Activated naive CD8-positive, alpha-beta T cell treated with anti-CD3 and anti-CD28 coated beads, Interleukin-2, amount 50 U/mL, for 24 hours (primary cell): ENCODE data around the gene PAFAH2.
A peak's percentile ranks its signal among the peaks of the same experiment; 100 is the strongest.

Source experiments
- ATAC-seq: fragments of 150-1000 bp; cut with Tn5 transposase; one replicate; pipeline ENCODE4 v1.10.0; 2021
- DNase-seq: peaks from one replicate; pipeline ENCODE4 v3.0.0; 2021
- H3K27ac Mint-ChIP-seq: one replicate; pipeline ENCODE4 v1.8.0; 2021; ENCODE audit warnings: mild to moderate bottlenecking, mixed read lengths
- H3K27me3 Mint-ChIP-seq: one replicate; pipeline ENCODE4 v1.8.0; 2021; ENCODE audit warnings: mixed read lengths
- H3K36me3 Mint-ChIP-seq: one replicate; pipeline ENCODE4 v1.8.0; 2021; ENCODE audit warnings: low read depth, mixed read lengths
- H3K4me1 Mint-ChIP-seq: one replicate; pipeline ENCODE4 v1.8.0; 2021; ENCODE audit warnings: mixed read lengths
- H3K4me3 Mint-ChIP-seq: one replicate; pipeline ENCODE4 v1.8.0; 2021; ENCODE audit warnings: mild to moderate bottlenecking, moderate library complexity, mixed read lengths
- H3K9me3 Mint-ChIP-seq: one replicate; pipeline ENCODE4 v1.8.0; 2021; ENCODE audit warnings: mixed read lengths

The PAFAH2 gene

GRCh38 chr1:25997828-25998761, at the start of gene PAFAH2:
Gene PAFAH2, minus strand, starts transcription at chr1:25998063. Its CDS starts 7,247 bp downstream, at chr1:25990816.
- peaks cover 28% of the 10 kb centered on the region for H3K4me1 Mint-ChIP-seq
- H3K27me3 Mint-ChIP-seq = no peaks in the 10 kb centered on the region
- peak within 1 kb of the TSS; percentile 96 for H3K27ac Mint-ChIP-seq
- H3K4me3 Mint-ChIP-seq = peak within 1 kb of the TSS; percentile 92
- DNase-seq = peak; percentile 96
- peak; percentile 98 for ATAC-seq
- H3K9me3 Mint-ChIP-seq = no peaks in the 10 kb centered on the region
- no peaks in the 10 kb centered on the region for H3K36me3 Mint-ChIP-seq

DNA sequence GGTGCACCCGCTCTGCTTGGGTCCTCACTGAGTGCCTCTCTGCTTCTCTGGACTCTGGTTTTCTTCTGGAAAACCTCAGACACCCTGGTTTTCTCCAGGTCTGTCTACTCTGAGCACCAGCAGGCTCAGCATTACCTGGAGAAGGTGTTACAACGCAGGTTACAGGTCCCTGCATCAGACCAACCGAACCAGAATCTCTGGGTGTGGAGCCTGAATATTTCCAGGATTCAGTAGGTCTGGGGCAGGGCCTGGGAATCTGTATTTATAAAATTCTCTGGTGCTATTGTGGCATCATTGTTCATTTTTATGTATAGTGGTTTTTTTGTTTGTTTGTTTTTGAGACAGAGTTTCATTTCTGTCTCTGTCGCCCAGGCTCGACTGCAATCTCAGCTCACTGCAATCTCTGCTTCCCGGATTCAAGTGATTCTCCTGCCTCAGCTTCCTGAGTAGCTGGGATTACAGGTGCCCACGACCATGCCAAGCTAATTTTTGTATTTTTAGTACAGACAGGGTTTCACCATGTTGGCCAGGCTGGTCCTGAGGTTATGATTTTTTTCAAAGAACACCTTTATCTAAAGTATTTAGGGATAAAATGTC, 49.5 kb upstream of the PAFAH2 start:
- Mint-ChIP-seq H3K36me3 (no peaks in the 10 kb centered on the region), H3K27ac (no peak overlapping the region), H3K27me3 (peaks cover 75% of the 10 kb centered on the region), H3K4me1 (peaks cover 2% of the 10 kb centered on the region), H3K4me3 (no peak overlapping the region), H3K9me3 (no peaks in the 10 kb centered on the region)
- ATAC-seq (no peak), DNase-seq (no peak)

- DNase-seq (no peak), ATAC-seq (no peak)
- Mint-ChIP-seq H3K27me3 (peaks cover 72% of the 10 kb centered on the region), H3K4me3 (no peak overlapping the region), H3K36me3 (no peaks in the 10 kb centered on the region), H3K9me3 (no peaks in the 10 kb centered on the region), H3K27ac (no peak overlapping the region), H3K4me1 (peaks cover 2% of the 10 kb centered on the region)
These were observed 48.6 kb upstream of the PAFAH2 start for GRCh38 chr1:26046246-26047095.

- Mint-ChIP-seq H3K27ac (no peak within 1 kb of the TSS), H3K27me3 (peaks cover 70% of the 10 kb centered on the region), H3K4me1 (peaks cover 2% of the 10 kb centered on the region), H3K36me3 (no peaks in the 10 kb centered on the region), H3K4me3 (no peak within 1 kb of the TSS), H3K9me3 (no peaks in the 10 kb centered on the region)
- ATAC-seq (no peak), DNase-seq (no peak)
These were observed 47.9 kb upstream of the PAFAH2 start, which contains the start of gene SLC30A2 for GRCh38 chr1:26045722-26046245. Gene SLC30A2, minus strand, starts transcription at chr1:26046118. Its CDS starts 222 bp downstream, at chr1:26045896.

DNA sequence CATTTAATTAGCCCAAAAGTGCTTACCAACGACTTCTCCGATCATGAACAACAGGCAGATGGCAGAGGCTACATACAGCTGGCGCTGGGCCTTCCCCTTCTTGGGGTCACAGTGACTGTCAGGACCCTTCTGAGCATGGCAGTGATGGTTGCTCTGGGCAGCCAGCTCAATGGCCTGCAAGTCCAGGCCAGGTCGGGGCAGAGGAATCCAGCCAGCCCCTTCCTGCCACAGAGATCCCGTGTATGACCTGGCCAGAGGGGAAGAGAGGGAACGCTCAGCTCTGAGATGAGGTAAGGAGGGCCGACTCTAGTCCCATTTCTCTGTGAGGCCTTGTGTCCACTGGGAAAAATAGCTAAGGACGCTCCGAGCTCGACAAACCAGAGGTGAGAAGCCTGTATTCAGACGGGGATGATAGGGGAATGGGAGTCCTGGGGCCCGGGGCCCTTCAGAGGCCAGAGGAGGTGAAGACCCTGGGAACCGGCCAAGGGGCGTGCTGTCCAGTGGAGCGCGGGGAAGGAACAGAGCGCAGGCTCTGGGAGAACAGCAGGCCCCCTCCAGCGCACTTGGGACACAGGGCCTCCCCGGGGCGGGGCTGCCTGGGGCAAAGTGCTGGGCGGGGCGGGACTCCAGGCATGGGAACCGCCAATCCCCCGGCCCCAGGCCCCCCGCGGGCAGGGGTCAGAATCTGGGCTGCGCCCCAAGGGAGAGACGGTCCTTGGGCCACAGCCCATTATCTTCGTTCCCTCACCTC, 47.3 kb upstream of the PAFAH2 start:
- ATAC-seq = no peak
- H3K9me3 Mint-ChIP-seq = no peaks in the 10 kb centered on the region
- no peak for DNase-seq
- H3K4me3 Mint-ChIP-seq = no peak overlapping the region
- no peaks in the 10 kb centered on the region for H3K36me3 Mint-ChIP-seq
- peaks cover 66% of the 10 kb centered on the region for H3K27me3 Mint-ChIP-seq
- no peak overlapping the region for H3K27ac Mint-ChIP-seq
- H3K4me1 Mint-ChIP-seq = peaks cover 2% of the 10 kb centered on the region

- no peaks in the 10 kb centered on the region for H3K36me3 Mint-ChIP-seq
- no peaks in the 10 kb centered on the region for H3K9me3 Mint-ChIP-seq
- ATAC-seq = no peak
- peaks cover 2% of the 10 kb centered on the region for H3K4me1 Mint-ChIP-seq
- no peak overlapping the region for H3K4me3 Mint-ChIP-seq
- H3K27ac Mint-ChIP-seq = no peak overlapping the region
- DNase-seq = no peak
- peaks cover 62% of the 10 kb centered on the region for H3K27me3 Mint-ChIP-seq
These were observed 46.6 kb upstream of the PAFAH2 start for GRCh38 chr1:26044414-26044813.

- Mint-ChIP-seq H3K9me3 (no peaks in the 10 kb centered on the region), H3K27ac (no peak overlapping the region), H3K4me1 (peaks cover 2% of the 10 kb centered on the region), H3K27me3 (peaks cover 57% of the 10 kb centered on the region), H3K36me3 (no peaks in the 10 kb centered on the region), H3K4me3 (no peak overlapping the region)
- no peak for DNase-seq
- ATAC-seq = no peak
These were observed 45.9 kb upstream of the PAFAH2 start for GRCh38 chr1:26043765-26044164.

GRCh38 chr1:26041978-26042377, 44.1 kb upstream of the PAFAH2 start:
- DNase-seq = no peak
- H3K4me1 Mint-ChIP-seq = peaks cover 2% of the 10 kb centered on the region

DNA sequence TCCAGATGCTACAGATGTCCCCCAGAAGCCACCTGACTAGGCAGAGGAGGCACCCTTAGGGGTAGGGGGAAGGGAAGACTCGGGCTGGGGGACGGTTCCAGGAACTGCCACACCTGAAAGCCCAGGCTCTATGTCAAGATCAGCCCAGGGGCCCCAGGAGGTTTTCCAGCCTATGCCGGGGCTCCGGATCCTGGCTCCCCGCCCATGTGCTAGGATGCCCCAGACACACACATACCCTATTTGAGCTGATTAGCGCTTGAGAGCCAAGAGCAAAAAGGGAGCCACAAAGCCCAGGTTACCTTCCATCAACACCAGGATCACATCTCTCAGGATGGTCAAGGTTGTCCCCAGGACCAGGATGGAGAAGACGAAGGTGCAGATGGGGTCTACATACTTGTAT, 43.5 kb upstream of the PAFAH2 start:
- Mint-ChIP-seq H3K27me3 (peaks cover 35% of the 10 kb centered on the region), H3K4me3 (no peak overlapping the region), H3K36me3 (no peaks in the 10 kb centered on the region), H3K4me1 (peaks cover 5% of the 10 kb centered on the region), H3K9me3 (no peaks in the 10 kb centered on the region), H3K27ac (no peak overlapping the region)
- ATAC-seq = no peak
- DNase-seq = no peak

More at GRCh38 chr1:26041978-26042377, 44.1 kb upstream of the PAFAH2 start:
- Mint-ChIP-seq H3K36me3 (no peaks in the 10 kb centered on the region), H3K27ac (no peak overlapping the region), H3K4me3 (no peak overlapping the region), H3K27me3 (peaks cover 39% of the 10 kb centered on the region), H3K9me3 (no peaks in the 10 kb centered on the region)
- no peak for ATAC-seq

DNA sequence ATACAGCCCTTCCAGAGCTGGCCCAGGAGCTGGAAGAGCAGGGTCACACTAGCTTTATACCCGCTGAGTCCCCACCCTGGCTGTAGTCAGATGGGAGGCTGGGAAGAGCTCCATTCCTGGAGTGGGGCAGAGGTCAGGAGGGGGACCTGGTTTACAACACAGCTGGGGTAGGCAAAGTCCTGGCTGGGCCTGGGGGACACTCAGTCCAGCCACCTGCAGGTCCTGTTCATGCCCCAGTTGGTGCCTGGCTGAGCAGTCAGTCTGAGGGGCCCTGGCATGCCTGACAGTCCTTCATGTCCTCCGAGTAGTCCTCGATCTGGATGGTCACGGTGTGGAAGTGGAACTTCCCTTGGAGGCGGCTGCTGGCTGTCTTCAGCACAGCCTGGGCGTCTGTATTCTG, 41.0 kb upstream of the PAFAH2 start:
- Mint-ChIP-seq H3K9me3 (no peaks in the 10 kb centered on the region), H3K36me3 (no peaks in the 10 kb centered on the region), H3K27ac (no peak overlapping the region), H3K4me1 (peaks cover 19% of the 10 kb centered on the region), H3K4me3 (no peak overlapping the region), H3K27me3 (peaks cover 23% of the 10 kb centered on the region)
- ATAC-seq (no peak), DNase-seq (no peak)

DNA sequence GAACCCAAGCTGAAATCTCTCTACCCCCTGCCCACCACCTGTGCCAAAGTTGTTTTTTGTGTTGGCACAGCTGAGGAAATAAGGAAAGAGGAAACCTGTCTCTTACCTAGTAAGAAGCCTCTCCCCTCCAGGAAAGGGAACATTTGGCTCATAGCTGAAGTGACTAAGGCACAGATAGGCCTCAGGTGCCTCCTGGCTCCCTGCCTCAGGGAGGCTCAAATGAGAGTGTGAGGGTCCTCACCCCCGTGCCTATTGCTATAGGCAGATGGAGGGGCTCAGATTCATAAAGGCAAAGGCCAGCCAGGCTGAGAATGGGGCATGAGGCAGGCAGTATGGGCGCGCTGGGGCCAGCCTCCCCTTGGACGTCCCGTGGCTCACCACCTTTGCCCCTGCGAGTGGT, 40.6 kb upstream of the PAFAH2 start:
- DNase-seq (no peak), ATAC-seq (no peak)
- no peaks in the 10 kb centered on the region for H3K36me3 Mint-ChIP-seq
- H3K9me3 Mint-ChIP-seq = no peaks in the 10 kb centered on the region
- no peak overlapping the region for H3K4me3 Mint-ChIP-seq
- no peak overlapping the region for H3K27ac Mint-ChIP-seq
- H3K4me1 Mint-ChIP-seq = peaks cover 19% of the 10 kb centered on the region
- H3K27me3 Mint-ChIP-seq = peaks cover 19% of the 10 kb centered on the region

- H3K27me3 Mint-ChIP-seq = peaks cover 14% of the 10 kb centered on the region
- no peak for DNase-seq
- ATAC-seq = no peak
- H3K27ac Mint-ChIP-seq = no peak overlapping the region
- H3K9me3 Mint-ChIP-seq = no peaks in the 10 kb centered on the region
- H3K4me1 Mint-ChIP-seq = peaks cover 19% of the 10 kb centered on the region
- H3K4me3 Mint-ChIP-seq = no peak overlapping the region
- H3K36me3 Mint-ChIP-seq = no peaks in the 10 kb centered on the region
These were observed 40.0 kb upstream of the PAFAH2 start for GRCh38 chr1:26037904-26038303.

GRCh38 chr1:26036756-26037281, 39.0 kb upstream of the PAFAH2 start:
- Mint-ChIP-seq H3K4me3 (no peak overlapping the region), H3K27ac (no peak overlapping the region), H3K36me3 (no peaks in the 10 kb centered on the region), H3K4me1 (peaks cover 19% of the 10 kb centered on the region), H3K27me3 (peaks cover 14% of the 10 kb centered on the region), H3K9me3 (no peaks in the 10 kb centered on the region)
- DNase-seq (no peak), ATAC-seq (no peak)
